ENCODE measurements around the gene HAUS8. TPM values are rescaled to one million over a fixed set of nuclear protein-coding genes. Genes with fewer than 3 reads are reported as not detected.

Gene HAUS8
- total and polyA plus RNA-seq, 2 of the 8 experiments (the other 6 are each of a cell fraction or from before 2014, with no cell fraction given), result 18.4 to 23.2 TPM

GRCh38 chr19:17075864-17076542 lies 751 bp upstream of the HAUS8 start (continued):
- TF ChIP-seq YY1 (IDR thresholded peaks at IDR 0.05; ENCODE audit: low read depth, low read length), result peak; percentile 6; the same call in 1 of the 2 replicates
- TF ChIP-seq RFX5 (IDR thresholded peaks at IDR 0.05; ENCODE audit: borderline replicate concordance, low read depth, low read length), result no peak
- peak; percentile 54; the same call in 1 of the 2 replicates for TF ChIP-seq RBBP5 (IDR thresholded peaks at IDR 0.05; ENCODE audit: borderline replicate concordance, low read depth, low read length)
- peak; percentile 39; the same call in 1 of the 2 replicates for TF ChIP-seq EGR1 (IDR thresholded peaks at IDR 0.05; ENCODE audit: borderline replicate concordance, low read depth, low read length)

Data from H1 (cell line).